HG03558 (cell line): ENCODE results near the gene LCE3A.
"Not testable (repeated sequence)": the region's sequence is repeated elsewhere in the genome, so short reads cannot be mapped to it uniquely, and the experiment has no call there.

Experiments
- ATAC-seq: cut with Tn5 transposase; IDR thresholded peaks from one replicate; pipeline ENCODE4 v1.9.1; 2021; ENCODE audit warnings: moderate number of reproducible peaks; ENCODE audit not compliant: unreplicated experiment; ENCODE audit errors: extremely low read depth

The LCE3A gene, protein sequence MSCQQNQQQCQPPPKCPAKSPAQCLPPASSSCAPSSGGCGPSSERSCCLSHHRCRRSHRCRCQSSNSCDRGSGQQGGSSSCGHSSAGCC

DNA sequence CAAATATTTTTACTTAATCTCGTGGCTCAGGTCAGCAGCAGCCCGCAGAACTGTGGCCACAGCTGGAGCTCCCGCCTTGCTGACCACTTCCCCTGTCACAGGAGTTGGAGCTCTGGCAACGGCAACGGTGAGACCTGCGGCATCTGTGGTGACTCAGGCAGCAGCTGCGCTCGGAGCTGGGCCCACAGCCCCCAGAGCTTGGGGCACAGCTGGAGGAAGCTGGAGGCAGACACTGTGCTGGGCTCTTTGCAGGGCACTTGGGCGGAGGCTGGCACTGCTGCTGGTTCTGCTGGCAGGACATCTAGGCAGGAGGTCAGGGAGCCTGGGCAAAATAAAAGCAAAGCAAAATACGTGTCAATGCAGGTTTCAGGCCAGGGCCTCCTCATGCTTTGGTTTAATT lies at the start of gene LCE3A:
Gene LCE3A, minus strand, starts transcription at position 301 of the 400 bp plus-strand sequence. Its CDS starts 0 bp downstream, at position 301.
- ATAC-seq, result no peak

DNA sequence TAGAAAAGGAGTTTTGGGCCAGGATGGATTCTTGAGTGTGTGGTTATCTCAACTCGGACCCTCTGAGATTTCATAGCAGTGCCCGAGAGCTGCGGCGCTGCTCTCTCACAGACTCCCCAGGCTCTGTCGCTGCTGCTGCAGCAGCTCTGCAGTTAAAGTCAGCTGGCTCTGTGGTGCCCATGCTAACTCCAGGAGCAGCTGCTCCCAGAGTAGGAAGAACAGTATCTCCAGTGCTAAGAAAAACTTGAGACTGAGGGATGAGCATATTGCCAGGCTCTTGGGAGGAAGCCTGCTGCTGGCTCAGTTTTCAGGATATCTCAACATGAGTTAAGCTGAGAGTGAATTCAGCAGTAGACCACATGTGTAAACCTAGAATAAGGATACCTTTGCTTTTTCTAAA lies 44.7 kb upstream of the LCE3A start:
- no peak for ATAC-seq

DNA sequence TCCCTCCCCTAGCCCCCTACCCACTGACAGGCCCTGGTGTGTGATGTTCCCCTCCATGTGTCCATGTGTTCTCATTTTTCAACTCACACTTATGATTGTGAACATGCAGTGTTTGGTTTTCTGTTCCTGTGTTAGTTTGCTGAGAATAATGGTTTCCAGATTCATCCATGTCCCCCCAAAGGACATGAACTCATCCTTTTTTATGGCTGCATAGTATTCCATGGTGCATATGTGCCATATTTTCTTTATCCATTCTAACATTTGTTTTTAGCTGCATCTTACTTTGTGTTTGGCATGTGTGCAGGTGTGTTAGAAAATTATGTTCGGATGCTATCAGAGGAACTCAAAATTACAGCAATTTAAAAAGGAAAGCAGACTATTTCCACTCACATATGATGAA lies 43.3 kb upstream of the LCE3A start:
- not testable (repeated sequence) for ATAC-seq

DNA sequence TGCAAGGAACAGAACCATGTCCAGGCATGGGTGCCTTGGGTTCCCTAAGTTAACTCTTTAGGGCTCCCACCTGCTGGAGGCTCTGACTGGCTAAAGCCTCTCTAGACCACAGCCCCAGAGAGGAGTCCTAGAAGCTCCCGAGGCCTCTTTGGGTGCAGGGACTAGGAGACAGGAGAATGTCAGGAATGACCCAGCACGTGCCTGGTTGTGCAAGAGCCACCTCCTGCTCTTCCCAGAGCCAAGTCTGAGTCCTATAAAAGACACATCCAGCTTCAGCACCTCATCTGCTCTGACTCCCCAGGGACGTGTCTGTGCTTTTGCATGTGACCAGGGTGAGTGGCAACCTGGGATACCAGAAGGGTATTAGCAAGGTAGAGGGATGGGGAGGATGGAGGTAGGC lies 40.2 kb upstream of the LCE3A start, which contains the start of gene LCE2D:
Gene LCE2D, plus strand, starts transcription at position 283 of the 400 bp plus-strand sequence. CDS start 726 bp downstream, outside the sequence.
- no peak for ATAC-seq

DNA sequence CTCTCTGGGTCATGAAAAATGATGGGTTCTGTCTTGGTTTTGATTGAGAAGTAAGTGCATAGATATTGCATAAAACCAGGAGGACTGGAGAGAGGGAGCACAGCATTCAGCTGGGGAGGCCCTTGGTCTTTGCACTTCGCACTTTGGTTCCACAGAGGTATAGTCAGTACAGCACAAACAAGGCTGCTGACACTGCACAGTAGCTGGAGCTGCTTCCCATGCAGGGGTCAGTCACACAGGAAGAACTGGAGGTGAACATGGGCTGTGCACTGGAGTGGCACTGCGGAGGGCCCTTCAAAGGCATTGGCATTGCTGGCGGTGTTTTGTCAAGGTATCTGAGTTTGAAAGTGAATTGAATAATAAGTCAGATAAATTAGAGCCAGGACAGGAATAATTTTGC lies 35.7 kb upstream of the LCE3A start:
- ATAC-seq, result no peak

DNA sequence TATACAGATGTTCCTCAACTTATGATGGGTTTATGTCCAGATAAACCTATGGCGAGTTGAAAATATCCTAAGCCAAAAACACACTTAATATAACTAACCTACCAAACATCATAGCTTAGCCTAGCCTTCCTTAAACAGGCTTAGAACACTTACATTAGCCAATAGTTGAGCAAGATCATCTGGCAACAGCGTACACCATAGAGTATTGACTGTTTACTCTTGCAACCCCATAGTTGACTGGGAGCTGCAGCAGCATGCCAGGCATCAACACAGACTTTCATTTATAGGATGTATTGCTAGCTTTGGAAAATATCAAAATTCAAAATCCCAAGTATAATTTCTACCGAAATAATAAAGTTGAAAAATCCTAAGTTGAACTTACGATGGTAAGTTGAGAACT lies 34.8 kb upstream of the LCE3A start:
- ATAC-seq, result no peak

DNA sequence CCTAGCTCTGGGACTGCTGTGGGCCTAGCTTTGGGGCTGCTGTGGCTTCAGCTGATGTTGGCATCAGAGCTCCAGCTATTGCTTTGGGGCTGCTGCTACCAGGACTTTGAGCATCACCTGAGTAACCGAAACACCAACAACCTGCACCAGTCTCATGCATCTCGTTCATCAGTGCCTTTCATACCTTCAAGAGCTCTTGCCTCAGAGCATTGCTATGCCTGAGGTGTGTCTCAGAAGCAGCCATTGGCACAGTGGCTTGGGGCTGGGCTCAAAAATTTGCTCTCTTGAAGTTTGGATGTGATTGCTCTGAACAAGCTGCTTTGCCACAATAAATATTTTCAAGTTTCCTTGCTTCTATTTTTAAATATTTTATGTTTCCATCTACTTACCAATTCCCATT lies 33.6 kb upstream of the LCE3A start:
- no peak for ATAC-seq

DNA sequence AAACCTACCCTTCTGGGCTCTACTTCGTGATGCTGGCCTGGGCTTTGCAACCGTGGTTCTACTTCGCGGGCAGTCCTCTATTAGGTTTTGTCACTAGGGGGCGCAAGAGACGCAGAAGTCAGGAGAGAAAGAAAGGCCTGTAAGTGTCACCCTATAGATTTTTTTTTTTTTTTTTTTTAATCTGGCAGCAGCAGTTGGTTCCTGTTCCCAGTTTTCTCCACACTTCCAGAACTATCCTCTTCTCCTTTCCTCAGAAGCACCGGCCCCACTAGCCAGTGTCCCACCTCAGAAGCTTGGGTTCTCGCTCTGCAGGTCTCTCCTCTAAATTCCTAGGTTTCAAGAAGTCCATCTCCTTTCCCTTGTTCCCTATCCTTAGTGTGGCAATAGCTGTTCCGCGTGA lies 31.2 kb upstream of the LCE3A start:
- no peak for ATAC-seq

DNA sequence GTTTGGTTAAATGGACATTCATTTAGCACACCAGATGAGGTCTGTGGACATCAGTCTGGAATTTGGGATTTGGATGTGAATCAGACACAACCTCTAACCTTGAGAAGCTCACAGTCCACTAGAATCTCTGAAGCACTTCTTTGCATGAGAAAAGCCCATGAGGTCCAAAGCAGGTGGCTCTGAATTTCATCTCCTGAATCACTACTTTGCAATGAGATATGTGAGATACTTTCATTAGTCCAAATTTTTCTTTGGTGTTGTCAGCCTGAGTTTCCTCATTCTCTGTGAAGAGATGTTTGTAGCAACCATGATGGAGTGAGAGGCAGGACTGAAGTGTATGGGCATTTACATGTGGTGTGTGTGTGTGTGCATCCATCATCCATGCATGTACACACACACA lies 23.8 kb upstream of the LCE3A start:
- ATAC-seq, result no peak

DNA sequence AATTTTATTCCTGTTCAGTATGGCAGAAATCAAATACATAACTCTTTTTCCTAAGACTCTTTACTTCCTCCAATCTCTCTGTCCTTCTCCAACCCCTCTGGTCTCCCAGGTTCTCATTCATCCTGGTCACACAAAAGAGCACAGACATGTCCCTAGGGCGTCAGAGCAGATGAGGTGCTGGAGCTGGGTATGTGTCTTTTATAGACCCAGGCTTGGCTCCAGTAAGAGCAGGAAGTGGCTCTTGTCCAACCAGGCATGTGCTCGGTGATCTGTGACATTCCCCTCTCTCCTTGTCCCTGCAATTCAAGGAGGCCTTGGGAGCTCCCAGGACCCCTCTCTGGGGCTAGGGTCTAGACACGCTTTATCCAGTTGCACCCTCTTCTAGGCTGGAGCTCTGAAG lies 22.2 kb upstream of the LCE3A start:
- no peak for ATAC-seq

DNA sequence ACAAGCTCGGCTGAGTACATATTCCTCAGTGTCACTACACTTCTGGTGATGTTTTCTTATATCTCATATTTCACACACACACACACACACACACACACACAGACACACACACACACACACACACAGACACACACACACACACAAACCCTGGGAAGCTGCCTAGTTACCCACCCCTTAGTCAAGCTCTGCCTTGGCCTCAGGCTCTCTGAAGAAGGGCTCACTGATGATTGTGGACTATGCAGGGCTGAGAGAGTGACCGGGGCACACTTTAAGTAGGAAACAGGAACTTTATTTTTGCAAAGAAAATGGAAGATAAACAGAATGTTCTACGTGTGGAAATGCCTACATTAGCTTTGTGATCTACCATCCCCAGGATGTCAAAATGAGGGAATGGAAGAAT lies 21.0 kb upstream of the LCE3A start:
- ATAC-seq, result no peak

DNA sequence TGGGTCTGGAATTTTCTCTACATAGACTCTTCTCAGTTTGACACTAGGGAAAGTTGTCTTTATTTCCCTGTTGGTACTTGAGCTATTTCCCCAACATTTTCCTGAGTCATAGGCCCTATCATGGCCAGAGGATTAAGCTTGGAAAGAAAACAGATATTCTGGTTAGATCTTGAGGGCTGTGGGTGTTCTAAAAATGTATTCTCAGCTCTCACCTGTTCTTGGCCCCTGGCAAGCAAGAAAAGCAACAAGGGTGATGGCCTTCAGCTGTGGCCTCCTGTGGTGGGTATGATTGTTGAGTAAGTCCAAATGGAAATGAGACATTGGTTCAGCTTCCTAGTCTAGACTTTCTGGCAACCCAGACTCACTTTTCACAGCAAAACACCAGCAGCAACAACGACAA lies 17.4 kb upstream of the LCE3A start:
- ATAC-seq, result no peak

DNA sequence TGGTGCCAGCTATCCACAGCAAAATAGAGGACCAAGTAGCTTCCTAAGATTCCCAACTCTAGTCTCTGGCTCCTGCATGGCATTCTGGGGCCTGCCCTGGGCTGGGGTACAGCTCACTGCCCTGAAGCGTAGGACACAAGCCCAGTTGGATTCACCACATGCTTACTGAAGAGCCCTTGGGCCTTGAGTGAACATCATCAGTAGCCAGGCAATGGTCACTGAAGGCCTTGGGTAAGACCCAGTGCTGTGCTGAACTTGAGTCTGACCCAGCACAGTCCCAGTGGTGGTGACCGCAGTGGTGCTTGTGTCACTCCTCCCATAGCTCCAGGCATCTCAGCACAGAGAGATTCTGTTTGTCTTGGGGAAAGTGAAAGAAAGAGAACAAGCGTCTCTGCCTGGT lies 7.7 kb upstream of the LCE3A start:
- no peak for ATAC-seq

DNA sequence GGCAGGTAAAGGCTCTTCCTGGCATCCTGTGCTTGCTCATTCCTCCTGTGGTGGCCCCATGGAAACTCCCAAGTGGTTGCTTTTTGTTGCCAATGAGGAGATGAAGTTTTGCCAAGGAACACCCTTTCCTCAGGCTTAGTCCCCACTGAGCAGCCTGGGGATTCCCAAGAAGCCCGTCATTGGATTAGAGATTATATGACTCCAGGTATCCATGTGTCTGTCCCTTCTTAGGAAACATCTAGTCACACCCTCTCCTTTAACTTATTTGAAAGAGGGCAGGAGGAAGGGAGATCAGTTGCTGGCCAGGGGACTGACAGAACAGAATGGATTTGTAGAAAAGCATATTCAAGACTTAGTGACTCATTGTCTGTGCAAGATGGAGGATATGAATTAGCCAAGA lies 3.8 kb upstream of the LCE3A start:
- no peak for ATAC-seq

DNA sequence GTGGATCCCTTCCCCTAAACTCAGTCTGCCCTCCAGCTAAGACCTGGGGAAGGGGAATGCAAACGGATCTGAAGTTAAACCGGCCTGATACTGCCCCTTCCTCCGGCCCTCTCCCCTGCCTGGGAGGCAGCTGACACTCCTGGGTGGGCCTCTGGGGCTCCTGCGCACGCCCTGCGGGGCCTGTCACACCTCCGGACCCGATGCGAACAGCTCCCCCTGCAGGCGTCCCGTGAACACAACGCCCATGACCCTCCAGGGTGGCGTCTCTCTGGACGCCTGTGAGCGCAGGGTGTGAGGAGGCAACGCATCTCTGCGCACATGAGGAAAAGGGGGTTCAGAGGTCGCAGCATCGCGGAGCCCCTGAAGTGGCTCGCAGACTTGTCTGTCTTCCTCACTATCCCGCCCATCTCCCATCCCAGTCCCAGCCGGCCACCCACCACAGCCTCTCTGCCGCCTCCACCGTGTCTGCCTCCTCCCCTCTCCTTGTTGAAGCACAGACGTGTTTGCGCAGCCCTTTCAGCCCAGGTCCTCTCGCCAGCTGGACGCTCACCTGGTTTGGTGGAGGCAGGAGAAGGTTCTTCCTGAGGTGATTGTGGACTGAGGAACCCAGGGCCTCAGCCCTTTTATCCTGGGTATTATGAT lies 421 bp upstream of the LCE3A start:
- no peak for ATAC-seq

DNA sequence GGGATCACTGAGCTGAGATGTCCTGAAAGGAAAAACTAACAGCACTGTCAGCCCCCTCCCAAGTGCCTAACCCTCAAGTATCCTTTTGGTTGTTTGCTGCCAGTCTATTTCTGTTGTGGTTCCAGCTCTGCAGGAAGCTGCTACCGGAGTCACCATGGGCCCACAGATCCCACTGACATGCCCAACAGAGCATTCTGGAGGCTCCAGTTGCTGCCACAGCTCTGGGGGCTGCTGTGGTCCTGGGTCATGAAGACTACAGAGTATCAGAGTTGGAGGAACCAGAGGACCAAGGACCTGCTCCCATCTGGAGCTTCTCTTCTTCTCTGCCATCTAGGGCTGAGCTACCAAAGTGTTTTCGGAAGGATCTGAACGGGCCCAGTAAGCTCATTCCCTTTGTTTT lies 910 bp downstream of the LCE3A start:
- no peak for ATAC-seq

DNA sequence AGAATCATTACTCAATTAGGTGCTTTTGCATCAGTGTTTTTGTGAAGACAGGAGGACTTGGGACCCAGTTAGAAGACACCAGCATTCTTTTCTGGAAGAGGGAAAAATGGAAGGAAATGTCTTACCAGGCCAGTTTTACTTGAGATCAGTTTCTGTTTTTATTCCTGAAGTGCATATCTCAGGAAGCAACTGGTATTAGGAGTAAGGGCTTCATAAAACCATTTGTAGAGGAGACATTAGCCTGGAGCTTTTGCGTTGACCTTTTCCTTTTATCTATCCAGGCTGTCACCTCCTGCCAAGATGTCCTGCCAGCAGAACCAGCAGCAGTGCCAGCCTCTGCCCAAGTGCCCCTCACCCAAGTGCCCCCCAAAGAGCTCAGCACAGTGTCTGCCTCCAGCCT lies 9.4 kb downstream of the LCE3A start, which contains the start of gene LCE3B:
Gene LCE3B, plus strand, starts transcription at position 301 of the 400 bp plus-strand sequence. Its CDS starts 0 bp downstream, at position 301.
- no peak for ATAC-seq

DNA sequence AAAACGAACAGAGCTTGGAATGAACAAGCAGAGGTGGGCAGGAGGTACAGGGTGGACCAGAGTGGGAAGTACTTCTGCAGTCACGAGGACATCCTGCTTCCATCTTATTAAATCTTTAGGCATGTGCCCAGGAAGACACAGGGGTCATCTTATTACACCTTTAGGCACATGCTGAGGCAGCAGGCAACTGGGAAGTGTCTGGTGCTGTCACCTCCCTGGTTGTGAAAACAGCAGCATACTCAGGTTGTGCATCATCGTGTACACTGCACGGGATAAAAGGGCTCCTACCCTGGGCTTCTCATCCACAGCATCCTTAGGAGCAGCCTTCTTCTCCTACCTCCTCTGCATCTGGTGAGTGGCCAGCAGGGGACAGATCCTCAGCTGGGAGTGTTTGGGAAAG lies 23.0 kb downstream of the LCE3A start, which contains the start of gene LCE3C:
Gene LCE3C, plus strand, starts transcription at position 301 of the 400 bp plus-strand sequence. CDS start 498 bp downstream, outside the sequence.
- ATAC-seq, result no peak

DNA sequence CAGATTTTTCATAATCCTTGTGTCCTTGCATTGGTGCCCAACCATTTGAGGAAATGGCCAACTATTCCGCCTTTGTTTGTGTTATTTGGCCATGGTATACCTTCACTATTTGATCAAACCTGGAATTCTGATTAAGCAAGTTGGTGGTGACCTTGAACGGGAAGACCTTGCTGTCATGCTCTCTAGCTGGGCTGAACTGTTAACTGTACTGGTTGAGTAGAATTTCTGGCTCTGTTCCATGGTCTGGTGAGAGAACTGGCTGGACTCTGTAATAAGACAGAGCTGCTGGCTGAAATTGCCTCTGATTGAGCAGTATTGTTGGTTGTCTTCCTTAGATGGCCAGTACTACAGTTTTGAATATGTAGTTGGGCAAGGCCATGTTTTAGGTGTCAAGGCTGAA lies 25.9 kb downstream of the LCE3A start:
- ATAC-seq, result no peak

DNA sequence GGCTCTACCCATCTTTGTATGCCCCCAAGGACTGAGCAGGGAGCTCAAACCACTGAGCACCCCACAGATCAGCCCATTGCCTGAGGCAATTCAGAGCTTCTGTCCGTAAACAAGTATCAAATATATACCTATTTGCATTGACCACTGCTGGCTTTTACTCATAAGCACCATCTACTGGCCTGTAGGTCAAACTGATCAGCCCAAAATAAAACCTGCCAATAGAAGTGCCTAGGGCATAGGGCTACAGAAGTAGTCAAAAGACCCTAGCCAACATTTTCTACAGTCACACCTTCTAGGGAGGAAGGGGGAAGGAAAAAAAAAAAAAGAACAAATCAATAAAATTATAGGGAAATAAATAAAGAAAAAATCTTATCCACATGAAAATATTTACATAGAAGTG lies 37.3 kb downstream of the LCE3A start:
- ATAC-seq, result no peak

DNA sequence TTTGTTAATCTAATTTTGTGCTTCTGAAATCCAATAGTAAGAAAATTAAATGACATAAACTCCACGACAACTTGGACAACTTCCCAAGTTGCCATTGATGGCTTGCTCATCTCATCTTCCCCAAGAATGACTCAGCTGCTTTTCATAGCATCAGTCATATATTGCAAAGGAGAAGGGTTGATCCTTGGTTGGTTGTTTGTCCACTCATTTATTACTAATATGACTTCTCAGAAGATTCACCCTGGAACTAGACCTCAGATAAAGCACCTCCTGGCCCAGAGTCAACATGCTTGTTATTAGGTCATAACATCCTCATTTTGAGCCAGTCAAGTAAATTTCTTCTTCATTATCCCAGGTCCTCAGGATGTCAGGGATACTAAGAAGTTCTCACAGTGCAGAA lies 40.3 kb downstream of the LCE3A start:
- no peak for ATAC-seq

DNA sequence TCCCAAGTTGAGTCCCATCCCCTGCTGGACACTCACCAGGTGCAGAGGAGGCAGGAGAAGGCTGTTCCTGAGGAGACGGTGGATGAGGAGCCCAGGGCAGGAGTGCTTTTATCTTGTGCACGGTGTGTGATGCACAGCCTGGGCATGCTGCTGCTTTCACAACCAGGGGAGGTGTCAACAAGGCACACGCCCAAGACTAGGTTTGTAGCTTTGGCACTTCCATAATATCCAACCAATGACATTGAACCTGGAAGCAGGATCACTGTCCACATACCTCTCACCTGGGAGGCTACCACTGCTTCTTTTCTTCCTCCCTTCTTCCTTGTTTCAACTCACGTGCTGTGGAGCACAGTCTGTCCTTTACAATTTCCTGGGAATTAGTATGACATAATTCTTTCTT lies 42.5 kb downstream of the LCE3A start, which contains the start of gene LCE3D:
Gene LCE3D, minus strand, starts transcription at position 84 of the 400 bp plus-strand sequence. CDS start 580 bp downstream, outside the sequence.
- no peak for ATAC-seq
